GM18909 (cell line): Measurements from ENCODE around the gene TSPAN6.

Experiments
- ATAC-seq: cut with Tn5 transposase; IDR thresholded peaks from one replicate; pipeline ENCODE4 v1.9.1; 2021; ENCODE audit warnings: mild to moderate bottlenecking; ENCODE audit not compliant: unreplicated experiment, poor library complexity

Gene TSPAN6

GRCh38 chrX:100648458-100649417, 12.1 kb upstream of the TSPAN6 start:
- ATAC-seq: no peak

- ATAC-seq: no peak
Measured at GRCh38 chrX:100647739-100648138, 11.1 kb upstream of the TSPAN6 start.

- no peak for ATAC-seq
Measured at GRCh38 chrX:100647095-100647494, 10.5 kb upstream of the TSPAN6 start.

GRCh38 chrX:100645106-100645505, 8.5 kb upstream of the TSPAN6 start:
- ATAC-seq: no peak

GRCh38 chrX:100643956-100644860, 7.6 kb upstream of the TSPAN6 start, which contains the start of gene SRPX2:
Gene SRPX2, plus strand, starts transcription at chrX:100644199. Its CDS starts 2,124 bp downstream, at chrX:100646323.
- no peak for ATAC-seq

- ATAC-seq: no peak
Measured at GRCh38 chrX:100643212-100643611, 6.6 kb upstream of the TSPAN6 start.

GRCh38 chrX:100642290-100642689, 5.7 kb upstream of the TSPAN6 start:
- ATAC-seq: no peak

GRCh38 chrX:100635989-100636320, 651 bp downstream of the TSPAN6 start:
- ATAC-seq: no peak

- no peak for ATAC-seq
Measured at GRCh38 chrX:100635040-100635439, 1.6 kb downstream of the TSPAN6 start.

- peak; percentile 96 for ATAC-seq
Measured at GRCh38 chrX:100625985-100626491, 10.6 kb downstream of the TSPAN6 start.

GRCh38 chrX:100623001-100623400, 13.6 kb downstream of the TSPAN6 start:
- ATAC-seq: no peak

GRCh38 chrX:100615005-100615404, 21.6 kb downstream of the TSPAN6 start:
- ATAC-seq: peak; percentile 100

GRCh38 chrX:100611951-100612350, 24.7 kb downstream of the TSPAN6 start:
- ATAC-seq: no peak

- no peak for ATAC-seq
Measured at GRCh38 chrX:100609591-100609990, 27.0 kb downstream of the TSPAN6 start.

- peak; percentile 62 for ATAC-seq
Measured at GRCh38 chrX:100606753-100607152, 29.9 kb downstream of the TSPAN6 start.

- ATAC-seq: peak; percentile 92
Measured at GRCh38 chrX:100600758-100601157, 35.8 kb downstream of the TSPAN6 start.

GRCh38 chrX:100600340-100600739, 36.3 kb downstream of the TSPAN6 start:
- peak; percentile 16 for ATAC-seq

- ATAC-seq: no peak
Measured at GRCh38 chrX:100599456-100599855, 37.1 kb downstream of the TSPAN6 start.

GRCh38 chrX:100596601-100597000, 40.0 kb downstream of the TSPAN6 start:
- no peak for ATAC-seq

GRCh38 chrX:100593581-100593980, 43.0 kb downstream of the TSPAN6 start:
- no peak for ATAC-seq

- no peak for ATAC-seq
Measured at GRCh38 chrX:100593126-100593525, 43.5 kb downstream of the TSPAN6 start.
